ENCODE data around the gene ASB5.
"Not testable (repeated sequence)": the region's sequence is repeated elsewhere in the genome, so short reads cannot be mapped to it uniquely, and the experiment has no call there.

ASB5 gene

DNA sequence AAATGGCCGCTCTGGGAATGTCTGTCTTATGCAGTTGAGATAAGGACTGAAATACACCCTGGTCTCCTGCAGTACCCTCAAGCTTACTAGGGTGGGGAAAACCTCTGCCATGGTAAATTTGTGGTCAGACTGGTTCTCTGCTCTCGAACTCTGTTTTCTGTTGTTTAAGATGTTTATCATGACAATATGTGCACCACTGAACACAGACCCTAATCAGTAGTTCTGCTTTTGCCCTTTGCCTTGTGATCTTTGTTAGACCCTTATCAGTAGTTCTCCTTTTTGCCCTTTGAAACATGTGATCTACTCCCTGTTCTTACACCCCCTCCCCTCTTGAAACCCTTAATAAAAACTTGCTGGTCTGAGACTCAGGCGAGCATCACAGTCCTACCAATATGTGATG is 56.7 kb downstream of the ASB5 start:
- not testable (repeated sequence) for DNase-seq

DNA sequence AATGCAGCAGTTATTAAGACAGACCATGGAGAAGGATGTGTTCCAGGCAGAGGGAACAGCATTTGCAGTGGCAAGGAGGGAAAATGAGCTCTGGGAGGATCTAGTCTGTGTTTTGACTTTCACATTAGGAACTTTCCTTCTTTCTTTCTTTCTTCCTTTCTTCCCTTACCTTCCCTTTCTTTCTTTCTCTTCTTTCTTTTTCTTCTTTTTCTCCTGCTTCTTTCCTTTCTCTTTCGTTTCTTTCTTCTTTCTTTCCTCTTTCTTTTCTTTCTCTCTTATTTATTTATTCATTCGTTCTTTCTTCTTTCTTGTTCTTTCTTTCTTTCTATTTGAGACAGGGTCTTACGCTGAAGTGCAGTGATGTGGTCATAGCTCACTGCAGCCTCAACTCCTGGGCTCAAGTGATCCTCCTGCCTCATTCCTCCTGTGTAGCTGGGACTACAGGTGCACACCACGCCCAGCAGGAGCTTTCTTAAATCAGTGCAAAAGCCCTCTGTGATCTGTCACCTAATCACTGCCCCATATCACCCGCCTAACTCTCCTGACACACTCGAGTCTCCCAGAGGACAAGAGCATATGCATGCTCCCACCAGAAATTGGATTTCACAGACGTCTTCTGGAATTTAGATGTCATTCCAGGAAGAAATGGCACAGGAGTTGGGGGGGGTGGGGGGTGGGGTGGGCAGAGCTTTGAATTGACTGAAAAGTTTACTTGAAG is 58.3 kb downstream of the ASB5 start:
- DNase-seq: no peak

DNA sequence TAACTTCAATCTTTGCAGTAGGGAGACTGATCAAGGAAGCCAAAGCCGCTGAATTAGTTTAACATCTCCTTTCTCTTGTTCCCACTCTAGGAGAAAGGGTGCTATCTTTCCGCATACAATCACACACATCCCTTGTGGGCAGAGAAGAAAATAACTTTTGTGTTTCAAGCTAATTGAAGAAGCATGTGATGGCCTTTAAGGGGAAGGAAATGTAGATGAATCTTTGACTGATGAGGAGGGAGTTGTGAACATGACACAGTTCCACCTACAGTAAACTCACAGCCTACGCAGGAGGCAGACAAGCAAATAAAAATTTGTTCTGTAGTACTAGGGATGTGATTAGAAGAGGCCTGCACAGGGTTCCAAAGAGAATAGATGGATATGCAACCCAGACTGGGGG is 58.9 kb downstream of the ASB5 start:
- peak; percentile 40 for DNase-seq

DNA sequence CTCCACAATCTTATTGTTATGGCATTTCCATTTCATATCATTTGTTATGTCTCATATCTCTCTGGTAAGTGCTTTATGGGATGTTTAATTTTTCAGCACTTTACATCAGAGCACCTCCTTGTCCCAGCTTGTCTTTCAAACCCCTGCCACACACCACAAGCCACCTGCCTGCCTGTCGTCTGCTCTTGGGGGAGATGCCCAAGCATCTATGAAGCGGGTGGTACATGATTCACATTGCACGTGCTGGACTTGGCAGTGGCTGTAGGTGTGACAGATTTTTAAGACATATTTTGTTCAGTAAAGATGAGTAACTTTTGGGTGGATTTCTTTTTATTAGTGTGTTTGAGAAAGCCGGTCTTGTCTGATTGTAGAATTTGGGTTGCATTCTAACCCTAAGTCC is 59.5 kb downstream of the ASB5 start:
- no peak for DNase-seq

DNA sequence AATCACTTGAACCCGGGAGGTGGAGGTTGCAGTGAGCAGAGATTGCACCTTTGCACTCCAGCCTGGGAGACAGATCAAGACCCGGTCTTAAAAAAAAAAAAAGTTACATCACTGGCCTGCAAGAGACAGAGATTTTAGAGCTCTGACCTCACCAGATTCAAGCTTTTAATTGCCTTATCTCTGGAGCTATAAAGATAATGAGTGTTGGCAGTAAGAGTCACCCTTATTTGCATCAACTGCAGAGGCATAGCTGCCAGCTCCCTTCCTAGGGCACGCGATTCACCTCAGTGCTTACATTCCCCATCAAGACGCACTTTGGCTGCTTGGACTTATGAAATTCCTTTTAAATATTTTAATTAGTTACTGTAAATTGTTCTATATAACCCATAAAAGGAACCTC is 61.2 kb downstream of the ASB5 start:
- DNase-seq: no peak

DNA sequence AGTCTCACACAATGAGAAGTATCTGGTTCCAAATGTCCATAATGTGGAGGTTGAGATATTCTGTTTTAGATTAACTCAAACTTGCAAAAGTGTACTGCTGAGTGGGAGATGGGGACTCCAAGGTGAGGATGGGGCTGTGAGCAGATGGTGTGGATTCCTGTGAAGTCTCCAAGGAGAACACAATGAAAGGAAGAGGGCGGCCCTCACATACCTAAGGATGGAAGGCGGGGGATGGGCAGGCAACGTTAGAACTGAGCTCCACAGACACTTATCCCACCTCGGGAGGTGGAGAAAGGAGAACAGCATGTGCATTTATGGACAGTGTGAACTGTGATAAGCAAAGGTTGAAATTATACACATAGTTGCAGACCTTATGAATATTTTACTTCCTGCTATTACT is 63.7 kb downstream of the ASB5 start:
- DNase-seq: no peak

DNA sequence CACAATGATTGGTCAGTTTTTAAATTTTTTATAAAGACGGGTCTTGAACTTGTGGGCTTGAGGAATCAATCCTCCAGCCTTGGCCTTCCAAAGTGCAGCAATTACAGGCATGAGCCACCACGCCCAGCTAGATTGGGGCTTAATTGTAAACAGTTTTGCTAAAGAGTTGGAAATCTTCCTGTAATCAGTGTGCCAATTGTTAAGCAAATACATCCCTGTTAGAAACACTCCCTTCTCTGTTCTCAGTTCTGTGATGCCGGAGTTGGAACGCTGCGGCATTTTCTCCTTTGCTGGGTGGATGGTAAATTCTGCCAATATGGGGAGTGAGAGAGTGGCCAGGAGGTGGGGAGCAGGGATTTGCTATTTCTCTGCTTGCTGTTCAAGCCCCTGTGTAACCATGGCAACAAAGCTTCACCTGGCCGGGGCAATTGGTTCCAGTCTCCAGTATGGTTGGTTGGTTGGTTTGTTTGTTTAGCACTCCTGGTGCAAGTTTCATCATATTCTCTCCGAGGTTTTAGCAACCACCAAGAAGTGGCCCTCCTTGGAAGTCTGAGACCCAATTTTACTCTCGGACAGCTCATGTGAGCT is 70.6 kb downstream of the ASB5 start:
- DNase-seq: no peak

DNA sequence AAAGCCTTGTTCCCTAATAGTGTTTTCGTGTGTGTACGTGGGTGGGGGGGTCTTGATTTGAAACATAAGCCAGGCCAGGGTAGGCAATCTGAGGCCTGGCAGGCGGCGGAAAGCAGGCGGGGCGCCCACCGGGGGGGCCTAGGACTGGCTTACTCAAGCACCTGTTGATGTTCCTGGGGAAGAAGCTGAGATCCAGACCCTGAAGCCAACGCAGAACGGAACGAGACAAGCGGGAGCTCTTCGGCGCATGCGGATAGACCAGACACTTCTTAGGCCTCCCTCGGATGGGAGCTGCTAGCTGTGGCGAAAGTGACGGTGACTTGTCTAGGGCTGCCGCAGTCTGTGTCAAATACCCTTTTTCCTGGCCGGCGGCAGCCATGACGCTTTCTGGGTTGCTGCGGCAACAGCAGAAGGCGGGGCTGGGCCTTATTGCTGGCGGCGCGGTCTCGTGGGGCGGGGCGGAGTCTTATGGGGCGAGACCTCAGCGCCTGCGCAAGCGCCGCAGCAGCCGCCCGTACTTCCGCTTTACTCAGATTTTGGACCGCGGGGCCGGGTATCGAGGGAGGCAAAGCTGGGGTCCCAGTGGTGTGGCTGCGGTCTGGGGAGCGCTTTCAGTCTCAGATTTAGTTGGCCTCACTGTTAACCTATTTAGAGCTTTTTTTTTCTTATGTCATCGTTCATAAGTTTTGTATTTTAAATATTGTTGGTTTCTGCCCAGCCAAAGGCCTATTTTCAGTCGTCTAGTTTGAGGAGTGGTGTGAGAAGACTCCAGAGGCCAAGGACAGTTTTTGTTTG is 73.6 kb downstream of the ASB5 start, which contains the start of gene SPATA4:
Gene SPATA4 (minus strand): TSS at position 402 of the 795 bp plus-strand sequence. CDS start 23 bp downstream, at position 379.
- peak; percentile 73 for DNase-seq

DNA sequence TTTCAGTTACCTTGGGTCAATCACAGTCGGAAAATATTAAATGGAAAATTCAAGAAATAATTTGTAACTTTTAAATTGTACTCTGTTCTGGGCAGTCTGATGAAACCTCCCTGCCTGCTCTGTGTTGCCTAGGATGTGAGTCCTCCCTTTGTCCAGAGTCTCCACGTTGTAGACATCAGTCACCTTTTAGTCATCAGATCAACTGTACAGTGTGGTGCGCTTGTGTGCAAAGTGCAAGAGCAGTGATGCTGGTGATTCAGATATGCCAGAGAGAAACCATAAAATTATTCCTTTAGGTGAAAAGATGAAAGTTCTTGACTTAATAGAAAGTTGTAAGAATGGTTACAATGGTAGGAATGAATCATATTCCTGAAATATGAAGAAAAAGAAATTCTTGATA is 75.1 kb downstream of the ASB5 start:
- no peak for DNase-seq

DNA sequence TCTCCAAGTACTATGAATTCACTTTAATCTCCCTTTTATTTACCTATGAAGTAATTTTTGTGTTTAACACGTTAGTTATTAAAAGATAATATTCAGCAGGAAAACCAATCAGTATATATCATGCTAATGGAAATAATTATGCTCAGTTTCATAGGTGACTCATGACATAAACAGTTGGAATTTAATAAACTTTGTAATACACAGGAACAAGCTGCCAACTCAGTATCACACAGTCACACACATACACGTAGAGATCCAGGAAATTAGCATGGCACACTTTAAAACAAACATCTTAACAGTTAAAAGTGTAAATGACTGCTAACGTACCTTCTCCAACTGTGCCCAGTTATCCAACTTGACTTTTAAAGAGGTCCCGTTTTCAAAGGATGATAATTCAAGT is 75.9 kb downstream of the ASB5 start:
- no peak for DNase-seq

DNA sequence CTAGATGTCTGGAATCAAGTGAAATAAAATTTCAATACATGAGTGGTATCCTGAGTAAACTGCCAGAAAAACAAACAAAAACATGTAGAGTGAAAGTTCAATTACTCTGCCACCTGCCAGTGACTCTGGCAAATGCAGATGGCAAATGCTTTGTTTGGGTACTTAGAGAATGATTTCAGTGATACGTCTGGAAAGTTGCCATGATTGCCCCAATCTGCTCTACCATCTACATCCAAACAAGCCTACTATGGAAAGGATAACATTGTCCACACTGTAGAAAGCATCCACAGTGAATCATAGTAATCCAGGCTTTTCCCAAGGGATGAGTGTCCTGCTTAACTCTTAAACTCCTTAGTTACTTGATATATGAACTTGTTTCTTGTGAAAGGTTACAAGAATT is 77.0 kb downstream of the ASB5 start:
- no peak for DNase-seq

DNA sequence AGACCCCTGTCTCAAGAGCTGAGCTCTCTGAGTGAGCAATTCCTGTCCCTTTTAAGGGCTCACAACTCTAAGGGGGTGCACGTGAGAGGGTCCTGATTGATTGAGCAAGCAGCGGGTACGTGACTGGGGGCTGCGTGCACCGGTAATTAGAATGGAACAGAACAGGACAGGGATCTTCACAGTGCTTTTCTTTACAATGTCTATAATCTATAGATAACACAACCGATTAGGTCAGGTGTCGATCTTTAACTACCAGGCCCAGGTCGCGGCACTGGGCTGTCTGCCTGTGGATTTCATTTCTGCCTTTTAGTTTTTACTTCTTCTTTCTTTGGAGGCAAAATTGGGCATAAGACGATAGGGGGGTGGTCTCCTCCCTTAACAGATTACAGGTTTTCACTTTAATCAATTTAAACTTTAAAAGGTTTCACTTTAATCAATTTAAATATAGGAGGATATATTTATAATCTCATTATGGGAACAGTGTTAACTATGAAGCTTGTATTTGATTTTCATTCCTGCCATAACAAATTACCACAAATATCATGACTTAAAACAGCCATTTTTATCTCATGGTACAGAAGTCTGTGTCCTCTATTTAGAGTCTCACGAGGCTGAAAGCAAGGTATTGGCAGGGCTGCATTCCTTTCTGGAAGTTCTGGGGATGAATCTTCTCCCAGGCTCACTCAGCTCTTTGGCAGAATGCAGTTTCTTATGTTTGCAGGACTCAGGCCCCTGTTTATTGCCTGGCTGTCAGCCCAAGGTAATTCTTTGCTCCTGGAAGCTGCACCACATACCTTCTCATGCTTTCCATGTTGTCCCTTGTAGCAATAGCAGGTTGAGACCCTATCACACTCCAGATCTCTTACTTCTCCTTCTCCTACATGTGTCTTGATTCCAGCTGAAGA is 78.9 kb downstream of the ASB5 start:
- DNase-seq: no peak

DNA sequence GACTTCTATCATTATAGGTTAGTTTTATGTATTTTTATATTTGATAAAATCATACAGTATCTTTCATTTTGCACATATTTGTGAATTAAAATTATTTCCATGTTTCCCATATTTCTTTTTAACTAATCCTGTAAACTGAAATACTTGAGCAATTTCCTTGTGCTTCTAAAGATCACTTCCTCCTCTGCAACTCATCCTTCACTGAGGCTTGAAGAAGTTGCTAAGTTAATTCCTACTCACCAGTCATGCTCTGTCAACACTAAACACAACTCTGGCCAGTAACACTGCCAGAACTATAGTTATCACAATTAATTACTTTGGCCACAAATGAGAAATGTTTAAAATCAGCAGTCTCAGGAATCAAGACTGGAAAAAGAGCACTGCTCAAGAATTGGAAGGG is 80.4 kb downstream of the ASB5 start:
- no peak for DNase-seq

DNA sequence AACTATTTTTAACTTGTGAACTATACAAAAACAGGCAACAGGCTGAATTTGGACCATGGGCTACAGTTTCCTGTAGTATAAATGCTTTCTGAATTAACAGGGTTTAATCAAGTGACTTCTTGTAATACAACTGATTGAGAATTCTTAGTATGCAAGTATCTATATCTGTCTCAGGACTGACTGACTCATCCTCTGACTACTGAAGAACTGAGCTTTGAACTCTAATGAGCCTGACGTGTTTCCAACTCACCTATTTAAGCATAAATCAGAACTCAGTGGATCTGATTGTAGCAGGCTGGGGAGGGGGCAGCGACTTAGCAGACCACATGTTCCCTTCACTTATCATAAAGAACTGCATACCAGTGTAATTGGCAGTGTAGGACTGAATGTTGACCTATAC is 81.4 kb downstream of the ASB5 start:
- DNase-seq: no peak

DNA sequence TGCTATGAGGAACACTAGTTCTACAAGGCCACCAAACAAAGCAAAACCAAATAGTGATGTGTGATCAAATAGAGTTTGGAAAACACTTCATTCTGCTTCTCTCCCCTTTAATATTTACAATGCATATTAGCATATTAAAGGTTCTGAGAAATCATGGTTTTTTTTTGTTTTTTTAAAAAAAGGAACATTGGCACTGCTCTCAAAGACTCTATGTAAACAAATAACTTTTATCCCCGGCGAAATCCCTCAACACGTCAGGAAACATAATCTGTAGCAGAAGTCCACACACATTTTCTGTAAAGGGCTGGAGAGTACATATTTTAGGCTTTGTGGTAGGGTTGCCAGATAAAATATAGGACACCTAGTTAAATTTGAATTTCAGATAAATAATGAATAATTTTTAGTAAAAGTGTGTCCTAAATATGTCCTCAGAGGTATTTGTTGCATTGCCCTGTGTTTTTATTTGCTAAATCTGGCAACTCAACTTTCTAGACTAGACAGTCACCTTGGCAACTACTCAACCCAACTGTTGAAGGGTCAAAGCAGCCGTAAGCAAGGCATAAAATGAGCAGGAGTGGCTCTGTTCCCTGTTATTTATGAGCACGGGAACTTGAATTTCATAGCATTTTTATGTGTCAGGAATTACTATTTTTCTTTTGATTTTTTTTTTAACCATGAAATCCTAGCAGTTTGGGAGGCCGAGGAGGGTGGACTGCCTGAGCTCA is 82.2 kb downstream of the ASB5 start:
- DNase-seq: no peak

DNA sequence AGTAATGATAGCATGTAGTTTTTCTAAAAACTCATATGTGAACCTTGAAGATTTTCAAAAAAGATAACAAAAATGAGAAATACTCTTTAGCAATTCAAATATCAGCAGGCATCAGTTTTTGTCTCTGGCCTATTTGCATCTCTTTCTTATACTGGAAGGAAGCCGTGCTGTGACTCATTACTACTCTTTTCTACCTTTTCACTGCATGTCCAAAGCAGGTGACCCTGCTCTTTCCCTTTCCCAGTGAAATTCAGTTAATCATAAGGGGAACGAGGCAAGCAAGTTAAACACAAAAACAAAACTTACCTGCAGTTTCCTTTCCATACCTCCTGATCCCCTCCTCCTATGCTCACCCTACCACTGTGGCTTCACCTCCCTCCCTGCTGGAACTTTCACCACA is 83.0 kb downstream of the ASB5 start:
- no peak for DNase-seq

DNA sequence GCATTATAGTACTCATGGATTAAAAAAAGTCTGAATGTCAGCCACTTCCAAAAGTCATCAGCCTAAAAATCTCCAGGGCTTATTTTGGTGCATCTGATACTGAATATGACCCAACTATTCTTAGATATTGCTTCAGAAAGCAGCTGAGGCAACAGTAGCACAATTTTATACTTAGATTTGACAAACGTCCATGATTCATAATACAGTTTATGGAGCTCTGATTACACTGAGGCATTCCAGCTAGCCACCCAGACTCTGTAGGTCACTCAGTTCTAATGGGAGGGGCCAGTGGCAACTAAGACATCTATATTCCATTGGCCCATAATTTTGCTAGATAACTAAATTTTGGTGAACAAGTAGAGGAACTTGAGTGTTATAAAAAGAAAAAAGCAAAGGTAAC is 84.0 kb downstream of the ASB5 start:
- DNase-seq: no peak
